ENCODE measurements around the gene JAZF1. TPM values are rescaled to one million over a fixed set of nuclear protein-coding genes. Genes with fewer than 3 reads are reported as not detected.

JAZF1 gene
- total and polyA plus RNA-seq, 8 donors, result 0.58 to 16.7 (median 7.2) TPM

GRCh38 chr7:28226003-28226402 lies 45.4 kb upstream of the JAZF1 start:
- no peaks in the 10 kb centered on the region for H3K9me3 ChIP-seq
- TF ChIP-seq POLR2AphosphoS5 (IDR thresholded peaks at IDR 0.05) (no peak), EP300 (IDR thresholded peaks at IDR 0.05) (no peak), CTCF (IDR thresholded peaks at IDR 0.05) (no peak), POLR2A (IDR thresholded peaks at IDR 0.05) (no peak)
- H3K27me3 ChIP-seq, result no peaks in the 10 kb centered on the region
- intact Hi-C loops (cut with DNase I; ENCODE audit: low total_unique reads), result no loop called here
- H3K27ac ChIP-seq, result no peak overlapping the region
- 94 to 99% (median 97%) methylated on average over 1 of the region's 1 CpG for WGBS, 5 donors
- H3K36me3 ChIP-seq, result no peaks in the 10 kb centered on the region
- no peak for DNase-seq
- no peak overlapping the region for H3K4me3 ChIP-seq
- H3K4me1 ChIP-seq, result peaks cover 0 to 9% (median 0%) of the 10 kb centered on the region in 4 donors

GRCh38 chr7:28225576-28225975 lies 45.0 kb upstream of the JAZF1 start:
- no peak overlapping the region for H3K27ac ChIP-seq
- peaks cover 0 to 9% (median 0%) of the 10 kb centered on the region in 4 donors for H3K4me1 ChIP-seq
- no peaks in the 10 kb centered on the region for H3K27me3 ChIP-seq
- DNase-seq, result no peak
- H3K4me3 ChIP-seq, result no peak overlapping the region
- 79 to 87% (median 81%) methylated on average over 4 of the region's 4 CpGs for WGBS, 5 donors
- no peaks in the 10 kb centered on the region for H3K36me3 ChIP-seq
- no peaks in the 10 kb centered on the region for H3K9me3 ChIP-seq
- intact Hi-C loops (cut with DNase I; ENCODE audit: low total_unique reads), result no loop called here
- TF ChIP-seq CTCF (IDR thresholded peaks at IDR 0.05), result no peak
- no peak for TF ChIP-seq POLR2AphosphoS5 (IDR thresholded peaks at IDR 0.05)
- TF ChIP-seq EP300 (IDR thresholded peaks at IDR 0.05), result no peak
- TF ChIP-seq POLR2A (IDR thresholded peaks at IDR 0.05), result no peak

- Histone ChIP-seq H3K36me3 (no peaks in the 10 kb centered on the region), H3K4me1 (peaks cover 0 to 9% (median 0%) of the 10 kb centered on the region in 4 donors), H3K27ac (no peak overlapping the region), H3K9me3 (no peaks in the 10 kb centered on the region), H3K27me3 (no peaks in the 10 kb centered on the region), H3K4me3 (no peak overlapping the region)
- no peak for TF ChIP-seq CTCF (IDR thresholded peaks at IDR 0.05)
- no peak for TF ChIP-seq EP300 (IDR thresholded peaks at IDR 0.05)
- no peak for TF ChIP-seq POLR2AphosphoS5 (IDR thresholded peaks at IDR 0.05)
- TF ChIP-seq POLR2A (IDR thresholded peaks at IDR 0.05), result no peak
- intact Hi-C loops (cut with DNase I; ENCODE audit: low total_unique reads), result no loop called here
- 86 to 96% (median 94%) methylated on average over 1 of the region's 1 CpG for WGBS, 5 donors
- no peak for DNase-seq
These were observed 44.1 kb upstream of the JAZF1 start for GRCh38 chr7:28224675-28225074.

- no peaks in the 10 kb centered on the region for H3K27me3 ChIP-seq
- intact Hi-C loops (cut with DNase I; ENCODE audit: low total_unique reads), result no loop called here
- TF ChIP-seq POLR2A (IDR thresholded peaks at IDR 0.05) (no peak), POLR2AphosphoS5 (IDR thresholded peaks at IDR 0.05) (no peak), EP300 (IDR thresholded peaks at IDR 0.05) (no peak), CTCF (IDR thresholded peaks at IDR 0.05) (no peak)
- no peaks in the 10 kb centered on the region for H3K36me3 ChIP-seq
- no peak overlapping the region for H3K4me3 ChIP-seq
- 68 to 88% (median 77%) methylated on average over 1 of the region's 1 CpG for WGBS, 5 donors
- H3K27ac ChIP-seq, result no peak overlapping the region
- DNase-seq, result no peak
- no peaks in the 10 kb centered on the region for H3K9me3 ChIP-seq
- H3K4me1 ChIP-seq, result peaks cover 0 to 9% (median 0%) of the 10 kb centered on the region in 4 donors
These were observed 43.6 kb upstream of the JAZF1 start for GRCh38 chr7:28224172-28224571.
